ENCODE measurements around the gene ARFIP1.

Gene ARFIP1

GRCh38 chr4:152748619-152749018, 31.1 kb upstream of the ARFIP1 start:
- no peak for TF ChIP-seq CEBPB (IDR thresholded peaks at IDR 0.05)
- no peak for TF ChIP-seq FOXM1 (IDR thresholded peaks at IDR 0.05; ENCODE audit: borderline replicate concordance, low read depth)
- no peak for TF ChIP-seq EP300 (IDR thresholded peaks at IDR 0.05; ENCODE audit: borderline replicate concordance)
- no peak for TF ChIP-seq CREB1 (IDR thresholded peaks at IDR 0.05; ENCODE audit: low read depth)
- no peak for TF ChIP-seq RAD21 (IDR thresholded peaks at IDR 0.05; ENCODE audit: low read depth)
- no peak for TF ChIP-seq TAF1 (IDR thresholded peaks at IDR 0.05; ENCODE audit: low read depth)
- TF ChIP-seq EGR1 (IDR thresholded peaks at IDR 0.05) = no peak
- no peak for TF ChIP-seq TEAD4 (IDR thresholded peaks at IDR 0.05)
- no peak for TF ChIP-seq YY1 (IDR thresholded peaks at IDR 0.05; ENCODE audit: low read depth)
- no peak for TF ChIP-seq USF1 (IDR thresholded peaks at IDR 0.05)
- no peak for TF ChIP-seq MAX (IDR thresholded peaks at IDR 0.05)
- no peak for TF ChIP-seq REST (IDR thresholded peaks at IDR 0.05; ENCODE audit: low read depth)
- TF ChIP-seq TCF12 (IDR thresholded peaks at IDR 0.05; ENCODE audit: low read depth) = no peak
- TF ChIP-seq NFIC (IDR thresholded peaks at IDR 0.05) = no peak
- no peak for TF ChIP-seq ZBTB7A (IDR thresholded peaks at IDR 0.05; ENCODE audit: low read depth)

- TF ChIP-seq EP300 (IDR thresholded peaks at IDR 0.05; ENCODE audit: borderline replicate concordance) (no peak), FOXM1 (IDR thresholded peaks at IDR 0.05; ENCODE audit: borderline replicate concordance, low read depth) (no peak), REST (IDR thresholded peaks at IDR 0.05; ENCODE audit: low read depth) (no peak), TEAD4 (IDR thresholded peaks at IDR 0.05) (no peak), EGR1 (IDR thresholded peaks at IDR 0.05) (no peak), TCF12 (IDR thresholded peaks at IDR 0.05; ENCODE audit: low read depth) (no peak), ZBTB7A (IDR thresholded peaks at IDR 0.05; ENCODE audit: low read depth) (no peak), YY1 (IDR thresholded peaks at IDR 0.05; ENCODE audit: low read depth) (no peak)
These were observed 16.0 kb upstream of the ARFIP1 start for GRCh38 chr4:152763796-152764195.

GRCh38 chr4:152771741-152772533, 7.8 kb upstream of the ARFIP1 start:
- TF ChIP-seq CEBPB (IDR thresholded peaks at IDR 0.05) (no peak), EP300 (IDR thresholded peaks at IDR 0.05; ENCODE audit: borderline replicate concordance) (no peak), YY1 (IDR thresholded peaks at IDR 0.05; ENCODE audit: low read depth) (no peak)

GRCh38 chr4:152773339-152773738, 6.4 kb upstream of the ARFIP1 start:
- TF ChIP-seq CEBPB (IDR thresholded peaks at IDR 0.05) (no peak), NFIC (IDR thresholded peaks at IDR 0.05) (no peak), EGR1 (IDR thresholded peaks at IDR 0.05) (no peak), TEAD4 (IDR thresholded peaks at IDR 0.05) (no peak), EP300 (IDR thresholded peaks at IDR 0.05; ENCODE audit: borderline replicate concordance) (no peak)

- TF ChIP-seq MAX (IDR thresholded peaks at IDR 0.05) (no peak), EGR1 (IDR thresholded peaks at IDR 0.05) (no peak), TCF12 (IDR thresholded peaks at IDR 0.05; ENCODE audit: low read depth) (no peak), NFIC (IDR thresholded peaks at IDR 0.05) (no peak), RAD21 (IDR thresholded peaks at IDR 0.05; ENCODE audit: low read depth) (no peak), REST (IDR thresholded peaks at IDR 0.05; ENCODE audit: low read depth) (no peak), TAF1 (IDR thresholded peaks at IDR 0.05; ENCODE audit: low read depth) (no peak), USF1 (IDR thresholded peaks at IDR 0.05) (no peak), YY1 (IDR thresholded peaks at IDR 0.05; ENCODE audit: low read depth) (no peak), TEAD4 (IDR thresholded peaks at IDR 0.05) (no peak), CREB1 (IDR thresholded peaks at IDR 0.05; ENCODE audit: low read depth) (no peak), ZBTB7A (IDR thresholded peaks at IDR 0.05; ENCODE audit: low read depth) (no peak), EP300 (IDR thresholded peaks at IDR 0.05; ENCODE audit: borderline replicate concordance) (no peak), CEBPB (IDR thresholded peaks at IDR 0.05) (no peak)
These were observed 5.8 kb upstream of the ARFIP1 start for GRCh38 chr4:152773953-152774352.

Measured in Ishikawa (cell line).